WTC11 (cell line): ENCODE measurements around the gene SMAD9. TPM values are rescaled to one million over a fixed set of nuclear protein-coding genes. Genes with fewer than 3 reads are reported as not detected.

Source experiments
- ATAC-seq: fragments of 200-7000 bp; cut with Tn5 transposase; 2 replicates; pipeline ENCODE4 v1.10.0; 2021; ENCODE audit warnings: mild to moderate bottlenecking, moderate library complexity
- CTCF ChIA-PET: fragments of 300-600 bp; sonication (Branson Sonifier 250); formaldehyde crosslinking; loops from one replicate; lab custom pipeline; 2021; ENCODE audit warnings: antibody characterized with exemption; lab: Charles Lee
- POLR2A ChIA-PET: fragments of 350-600 bp; sonication (Branson Sonifier 250); formaldehyde crosslinking; loops from one replicate; lab custom pipeline; 2021; ENCODE audit warnings: antibody characterized with exemption; lab: Charles Lee
- DNase-seq: peaks from one replicate; pipeline ENCODE4 v3.0.0; 2021; ENCODE audit warnings: low spot score
- H3K27ac Mint-ChIP-seq: 2 replicates; pipeline ENCODE4 v1.8.0; 2021; ENCODE audit warnings: mixed read lengths
- H3K27me3 Mint-ChIP-seq: 2 replicates; pipeline ENCODE4 v1.8.0; 2021; ENCODE audit warnings: low read depth, mild to moderate bottlenecking, moderate library complexity, mixed read lengths
- H3K36me3 Mint-ChIP-seq: 2 replicates; pipeline ENCODE4 v1.8.0; 2021; ENCODE audit warnings: mixed read lengths
- H3K4me1 Mint-ChIP-seq: 2 replicates; pipeline ENCODE4 v1.8.0; 2022; ENCODE audit warnings: mixed read lengths
- H3K4me3 Mint-ChIP-seq: 2 replicates; pipeline ENCODE4 v1.8.0; 2021; ENCODE audit warnings: mild to moderate bottlenecking, moderate library complexity, mixed read lengths
- H3K9me3 Mint-ChIP-seq: 2 replicates; pipeline ENCODE4 v1.8.0; 2021; ENCODE audit warnings: mixed read lengths
- AFF4 ChIP-seq: sonication (generic); formaldehyde crosslinking; IDR thresholded peaks from 2 replicates; pipeline ENCODE4 v1.8.1; 2023; ENCODE audit warnings: mild to moderate bottlenecking, missing genetic modification reagents, borderline replicate concordance
- ATF6 ChIP-seq: sonication (generic); formaldehyde crosslinking; IDR thresholded peaks from 2 replicates; pipeline ENCODE4 v1.8.1; 2023; ENCODE audit warnings: mild to moderate bottlenecking, missing genetic modification reagents
- CREM ChIP-seq: sonication (generic); formaldehyde crosslinking; IDR thresholded peaks from 2 replicates; pipeline ENCODE4 v1.8.1; 2022; ENCODE audit warnings: mild to moderate bottlenecking, missing genetic modification reagents, moderate library complexity
- CTCF ChIP-seq: fragments of 200-600 bp; IDR thresholded peaks from 2 replicates; pipeline ENCODE4 v1.8.0; 2022; ENCODE audit warnings: antibody characterized with exemption
- E2F1 ChIP-seq: sonication (generic); formaldehyde crosslinking; IDR thresholded peaks from 2 replicates; pipeline ENCODE4 v1.8.0; 2022; ENCODE audit warnings: mild to moderate bottlenecking, missing genetic modification reagents
- ERG ChIP-seq: fragments of 250-450 bp; sonication (Bioruptor Pico); IDR thresholded peaks from 2 replicates; pipeline ENCODE4 v1.8.0; 2021; ENCODE audit warnings: mild to moderate bottlenecking
- ESRRA ChIP-seq: sonication (generic); formaldehyde crosslinking; IDR thresholded peaks from 2 replicates; pipeline ENCODE4 v1.8.1; 2022; ENCODE audit warnings: mild to moderate bottlenecking, missing genetic modification reagents, borderline replicate concordance
- ETV6 ChIP-seq: sonication (generic); formaldehyde crosslinking; IDR thresholded peaks from 2 replicates; pipeline ENCODE4 v1.8.1; 2022; ENCODE audit warnings: mild to moderate bottlenecking, missing genetic modification reagents
- IRF2 ChIP-seq: sonication (generic); formaldehyde crosslinking; IDR thresholded peaks from 2 replicates; pipeline ENCODE4 v1.8.0; 2022; ENCODE audit warnings: low read depth, missing genetic modification reagents, borderline replicate concordance
- OVOL2 ChIP-seq: fragments of 250-450 bp; sonication (Bioruptor Pico); IDR thresholded peaks from 2 replicates; pipeline ENCODE4 v1.9.0; 2021; ENCODE audit warnings: mild to moderate bottlenecking, borderline replicate concordance
- PREB ChIP-seq: sonication (generic); formaldehyde crosslinking; IDR thresholded peaks from 2 replicates; pipeline ENCODE4 v1.8.1; 2022; ENCODE audit warnings: mild to moderate bottlenecking, missing genetic modification reagents, moderate library complexity, borderline replicate concordance
- SP1 ChIP-seq: sonication (generic); formaldehyde crosslinking; conservative IDR thresholded peaks from 2 replicates; pipeline ENCODE4 v1.8.1; 2022; ENCODE audit warnings: missing genetic modification reagents
- ZNF121 ChIP-seq: sonication (generic); formaldehyde crosslinking; IDR thresholded peaks from 2 replicates; pipeline ENCODE4 v1.8.0; 2023; ENCODE audit warnings: missing genetic modification reagents
- ZNF396 ChIP-seq: fragments of 250-450 bp; sonication (Bioruptor Pico); IDR thresholded peaks from 2 replicates; pipeline ENCODE4 v1.8.0; 2021; ENCODE audit warnings: mild to moderate bottlenecking, moderate library complexity, borderline replicate concordance
- ZNF671 ChIP-seq: fragments of 250-450 bp; sonication (Bioruptor Pico); IDR thresholded peaks from 2 replicates; pipeline ENCODE4 v1.8.0; 2021; ENCODE audit warnings: mild to moderate bottlenecking
- total RNA-seq: library from RNA; stranded (reverse); gene quantifications from 3 replicates; pipeline ENCODE4 v1.2.3, GENCODE V29; 2021

The SMAD9 gene
- total RNA-seq, 1 experiment from 2014 or later, result 1.2 TPM

- CTCF ChIA-PET, result interaction anchor here (1.4 to 1.7 kb wide), 2 partner anchors 11 to 122 kb away, joined by 4 to 15 read pairs; no protein-coding TSS in a partner anchor
Measured at GRCh38 chr13:36859259-36859658, 60.8 kb downstream of the SMAD9 start.

GRCh38 chr13:36858290-36858689, 61.7 kb downstream of the SMAD9 start:
- no peaks in the 10 kb centered on the region for H3K27me3 Mint-ChIP-seq
- no peak for DNase-seq
- H3K9me3 Mint-ChIP-seq, result no peaks in the 10 kb centered on the region
- ChIA-PET POLR2A (interaction anchor here (0.6 kb wide), 1 partner anchor 208 kb away, joined by 3 read pairs; no protein-coding TSS in a partner anchor), CTCF (interaction anchor here (0.6 to 1.8 kb wide), 17 partner anchors 9 to 414 kb away, joined by 3 to 15 read pairs (median 4); no protein-coding TSS in a partner anchor)
- no peaks in the 10 kb centered on the region for H3K4me1 Mint-ChIP-seq
- no peak overlapping the region for H3K4me3 Mint-ChIP-seq
- H3K36me3 Mint-ChIP-seq, result no peaks in the 10 kb centered on the region
- TF ChIP-seq ESRRA (CRISPR knock-in tag) (no peak), CTCF (0 out of 2 replicates have a peak, but pooled peaks have one; percentile 13)
- TF ChIP-seq, all 79 proteins: peak for 1
- peak; percentile 91 for ATAC-seq
- no peak overlapping the region for H3K27ac Mint-ChIP-seq

More at GRCh38 chr13:36859259-36859658, 60.8 kb downstream of the SMAD9 start:
- H3K36me3 Mint-ChIP-seq, result no peaks in the 10 kb centered on the region
- no peaks in the 10 kb centered on the region for H3K4me1 Mint-ChIP-seq
- TF ChIP-seq OVOL2 (no peak), IRF2 (no peak), ETV6 (CRISPR knock-in tag) (no peak), SP1 (CRISPR knock-in tag) (no peak), CREM (CRISPR knock-in tag) (no peak), ZNF121 (CRISPR knock-in tag) (no peak), PREB (CRISPR knock-in tag) (no peak), ZNF671 (CRISPR knock-in tag) (no peak), ATF6 (no peak)
- no peak for ATAC-seq
- H3K4me3 Mint-ChIP-seq, result no peak overlapping the region
- H3K27me3 Mint-ChIP-seq, result no peaks in the 10 kb centered on the region
- H3K27ac Mint-ChIP-seq, result no peak overlapping the region
- no peak for DNase-seq
- no peaks in the 10 kb centered on the region for H3K9me3 Mint-ChIP-seq
- POLR2A ChIA-PET, result no interaction called here

GRCh38 chr13:36857253-36857652, 62.8 kb downstream of the SMAD9 start:
- TF ChIP-seq ZNF396 (CRISPR knock-in tag) (no peak), E2F1 (CRISPR knock-in tag) (no peak), ERG (CRISPR knock-in tag) (no peak), AFF4 (CRISPR knock-in tag) (no peak)
- POLR2A ChIA-PET, result interaction anchor here (0.7 kb wide), 1 partner anchor 37 kb away, joined by 4 read pairs; no protein-coding TSS in a partner anchor
- H3K4me1 Mint-ChIP-seq, result no peaks in the 10 kb centered on the region
- H3K27ac Mint-ChIP-seq, result no peak overlapping the region
- no peaks in the 10 kb centered on the region for H3K9me3 Mint-ChIP-seq
- no peak for ATAC-seq
- no peaks in the 10 kb centered on the region for H3K36me3 Mint-ChIP-seq
- CTCF ChIA-PET, result interaction anchor here (1.2 to 1.8 kb wide), 4 partner anchors 10 to 404 kb away, joined by 4 to 14 read pairs (median 6); no protein-coding TSS in a partner anchor
- no peak for DNase-seq
- H3K4me3 Mint-ChIP-seq, result no peak overlapping the region
- H3K27me3 Mint-ChIP-seq, result no peaks in the 10 kb centered on the region
